HG02642 (cell line): ENCODE data around the gene OR52E6.
A peak's percentile ranks its signal among the peaks of the same experiment; 100 is the strongest.

Source experiments
- ATAC-seq: cut with Tn5 transposase; IDR thresholded peaks from one replicate; pipeline ENCODE4 v1.9.1; 2021; ENCODE audit warnings: mild to moderate bottlenecking; ENCODE audit not compliant: unreplicated experiment, poor library complexity

Gene OR52E6

GRCh38 chr11:5841797-5842196 is at the start of gene OR52E6:
TSS of gene OR52E6 (minus strand) at chr11:5841897. CDS start at chr11:5841897, 0 bp downstream.
- ATAC-seq: no peak

DNA sequence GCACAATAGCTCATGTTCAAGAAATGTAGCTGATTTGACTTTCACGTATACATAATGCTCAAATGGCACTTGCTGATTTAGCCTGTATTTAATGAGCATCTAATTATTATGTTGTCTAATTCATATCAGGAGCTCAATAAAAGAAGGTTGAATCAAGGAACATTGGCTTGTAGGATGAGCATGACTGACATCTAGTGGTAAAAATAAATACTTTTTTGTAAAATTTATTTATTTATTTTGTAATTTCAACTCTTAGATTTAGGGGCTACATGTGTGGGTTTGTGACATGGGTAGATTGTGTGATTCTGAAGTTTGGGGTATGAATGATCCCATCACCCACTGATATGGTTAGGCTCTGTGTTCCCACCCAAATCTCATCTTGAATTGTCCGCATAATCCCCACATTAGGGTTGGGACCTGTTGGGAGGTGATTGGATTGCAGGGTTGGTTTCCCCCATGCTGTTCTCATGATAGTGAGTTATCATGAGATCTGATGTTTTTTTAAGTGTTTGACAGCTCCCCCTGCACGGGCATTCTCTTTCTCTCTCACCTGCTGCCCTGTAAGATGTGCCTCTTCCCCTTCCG is 49.6 kb upstream of the OR52E6 start:
- ATAC-seq: no peak

GRCh38 chr11:5887661-5888060 is 46.0 kb upstream of the OR52E6 start:
- ATAC-seq: no peak

DNA sequence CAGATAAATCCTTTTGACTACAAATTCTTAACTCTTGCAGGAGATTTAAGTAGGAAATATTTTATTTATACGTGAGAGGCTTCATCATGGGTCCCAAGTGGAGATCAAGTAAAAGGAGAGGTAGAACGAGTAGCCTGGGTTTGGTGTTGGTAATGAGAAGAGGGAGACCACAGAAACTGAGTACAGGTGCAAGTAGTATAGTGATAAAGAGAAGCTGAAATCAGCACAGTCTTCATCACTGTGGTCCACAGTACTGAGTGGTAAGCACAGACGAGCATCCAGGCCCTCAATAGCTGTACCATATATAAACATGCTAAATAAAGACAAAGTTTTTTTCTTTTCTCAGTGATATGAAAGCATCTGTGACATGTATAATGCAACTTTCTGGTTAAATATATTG is 45.5 kb upstream of the OR52E6 start:
- ATAC-seq: no peak

- ATAC-seq: no peak
These were observed 40.1 kb upstream of the OR52E6 start for GRCh38 chr11:5881756-5882155.

GRCh38 chr11:5880329-5880728 is 38.6 kb upstream of the OR52E6 start, which contains the start of gene OR52E4:
TSS of gene OR52E4 (plus strand) at chr11:5880629. CDS start at chr11:5884293, 3,664 bp downstream.
- ATAC-seq: no peak

DNA sequence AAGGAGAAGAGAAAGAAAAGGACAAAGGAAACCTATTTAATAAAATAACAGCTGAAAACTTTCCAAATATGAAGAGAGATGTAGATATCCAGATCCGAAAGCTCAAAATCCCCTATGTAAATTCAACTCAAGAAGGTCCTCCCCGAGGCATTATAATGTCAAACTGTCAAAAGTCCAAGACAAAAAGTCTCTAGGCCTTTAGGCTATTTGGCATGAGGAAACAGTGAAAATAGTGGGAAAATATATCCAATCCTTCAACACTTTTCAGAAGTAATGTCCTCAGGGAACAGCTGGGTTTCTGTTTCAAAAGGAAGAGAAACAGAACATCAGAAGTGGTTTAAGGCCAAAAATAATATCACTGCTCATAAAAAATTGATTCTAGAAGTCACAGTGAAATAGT is 36.9 kb upstream of the OR52E6 start:
- ATAC-seq: no peak

GRCh38 chr11:5865826-5866225 is 24.1 kb upstream of the OR52E6 start:
- no peak for ATAC-seq

DNA sequence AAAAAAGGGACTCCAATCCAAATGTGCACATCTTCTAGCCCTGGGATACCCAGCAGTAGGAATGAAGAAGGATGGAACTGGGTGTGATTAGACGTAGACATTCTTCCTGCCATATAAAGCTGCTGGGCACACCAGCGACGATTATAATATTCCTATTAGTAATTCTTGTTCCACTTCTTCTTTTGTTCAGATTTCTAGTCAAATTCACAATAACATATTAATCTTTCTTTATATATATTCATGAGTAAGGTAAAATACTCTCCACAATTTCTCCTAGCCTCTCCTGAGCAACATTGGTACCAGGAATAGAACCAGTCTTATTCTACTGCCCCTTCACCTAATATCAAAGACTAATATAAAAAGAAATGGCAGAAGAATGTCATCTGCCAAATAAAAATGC is 15.9 kb upstream of the OR52E6 start, which contains the start of gene OR52E8:
TSS of gene OR52E8 (minus strand) at position 101 of the 400 bp plus-strand sequence. CDS start at position 101, 0 bp downstream.
- ATAC-seq: no peak

GRCh38 chr11:5851002-5851401 is 9.3 kb upstream of the OR52E6 start:
- ATAC-seq: no peak

DNA sequence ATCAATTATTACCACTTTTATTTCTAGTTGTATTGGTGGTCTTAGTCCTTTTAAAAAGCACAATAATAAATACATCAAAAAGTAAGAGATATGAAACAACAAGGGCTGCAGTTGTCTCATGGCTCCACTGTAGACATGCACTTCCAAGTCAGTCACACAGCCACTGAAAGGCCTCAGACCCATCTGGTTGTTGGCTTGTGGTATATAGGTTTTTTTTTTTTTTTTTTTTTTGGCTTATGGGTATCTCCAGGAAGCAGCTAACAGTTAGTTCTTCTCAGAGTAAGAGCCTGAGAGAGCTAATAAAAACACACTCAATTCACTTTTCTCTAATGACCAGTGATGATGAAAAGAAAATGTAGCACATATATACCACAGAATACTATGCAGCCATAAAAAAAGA is 6.0 kb upstream of the OR52E6 start:
- ATAC-seq: no peak

GRCh38 chr11:5846701-5847100 is 5.0 kb upstream of the OR52E6 start:
- ATAC-seq: no peak

- no peak for ATAC-seq
These were observed 4.0 kb downstream of the OR52E6 start for GRCh38 chr11:5837695-5838094.

DNA sequence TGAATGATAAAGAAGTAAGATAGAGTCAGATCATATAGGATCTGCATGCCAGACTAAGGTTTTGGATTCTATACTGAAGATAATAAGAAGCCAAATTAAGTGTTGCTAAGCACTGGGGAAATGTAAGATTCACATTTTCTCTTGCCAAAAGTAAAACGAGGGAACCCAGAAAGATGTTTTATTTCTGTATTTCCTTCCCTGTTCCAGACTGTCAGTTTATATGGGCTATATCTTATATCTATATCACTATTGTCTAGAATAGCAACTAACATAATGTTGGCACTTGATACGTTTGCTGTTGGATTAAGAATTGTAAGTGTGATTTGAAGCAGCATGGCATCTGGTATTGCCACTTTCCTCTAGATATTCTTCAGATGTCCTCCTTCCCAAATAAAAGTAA is 8.3 kb downstream of the OR52E6 start:
- no peak for ATAC-seq

DNA sequence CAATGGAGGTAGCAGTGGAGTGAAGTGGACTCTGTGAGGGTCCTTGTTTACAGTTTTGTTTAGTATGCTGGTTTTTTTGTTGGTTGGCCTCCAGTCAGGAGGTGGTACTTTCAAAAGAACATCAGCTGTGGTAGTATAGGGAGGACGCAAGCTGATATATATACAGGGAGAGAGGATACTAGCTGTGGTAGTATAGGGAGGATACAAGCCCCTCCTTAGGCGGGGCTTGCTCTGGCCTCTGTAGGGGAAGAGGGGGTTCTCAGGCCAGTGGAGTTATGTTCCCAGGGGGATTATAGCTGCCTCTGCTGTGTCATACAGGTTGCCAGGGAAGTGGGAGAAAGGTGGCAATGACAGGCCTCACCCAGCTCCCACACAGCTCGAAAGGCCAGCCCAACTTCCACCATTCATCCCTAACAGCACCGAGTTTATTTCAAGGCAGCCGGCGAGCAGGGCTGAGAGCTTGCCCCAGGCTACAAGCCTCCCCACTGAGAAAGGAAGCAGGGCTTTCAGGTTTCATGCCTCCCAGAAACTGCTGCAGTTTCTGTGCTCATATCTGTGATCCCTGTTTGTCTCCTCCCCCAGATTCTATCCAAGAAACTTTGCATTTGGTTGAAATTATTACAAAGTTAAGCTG is 10.4 kb downstream of the OR52E6 start:
- ATAC-seq: no peak

- no peak for ATAC-seq
These were observed 23.3 kb downstream of the OR52E6 start for GRCh38 chr11:5818245-5818886.

- ATAC-seq: no peak
These were observed 26.2 kb downstream of the OR52E6 start for GRCh38 chr11:5815534-5815933.

DNA sequence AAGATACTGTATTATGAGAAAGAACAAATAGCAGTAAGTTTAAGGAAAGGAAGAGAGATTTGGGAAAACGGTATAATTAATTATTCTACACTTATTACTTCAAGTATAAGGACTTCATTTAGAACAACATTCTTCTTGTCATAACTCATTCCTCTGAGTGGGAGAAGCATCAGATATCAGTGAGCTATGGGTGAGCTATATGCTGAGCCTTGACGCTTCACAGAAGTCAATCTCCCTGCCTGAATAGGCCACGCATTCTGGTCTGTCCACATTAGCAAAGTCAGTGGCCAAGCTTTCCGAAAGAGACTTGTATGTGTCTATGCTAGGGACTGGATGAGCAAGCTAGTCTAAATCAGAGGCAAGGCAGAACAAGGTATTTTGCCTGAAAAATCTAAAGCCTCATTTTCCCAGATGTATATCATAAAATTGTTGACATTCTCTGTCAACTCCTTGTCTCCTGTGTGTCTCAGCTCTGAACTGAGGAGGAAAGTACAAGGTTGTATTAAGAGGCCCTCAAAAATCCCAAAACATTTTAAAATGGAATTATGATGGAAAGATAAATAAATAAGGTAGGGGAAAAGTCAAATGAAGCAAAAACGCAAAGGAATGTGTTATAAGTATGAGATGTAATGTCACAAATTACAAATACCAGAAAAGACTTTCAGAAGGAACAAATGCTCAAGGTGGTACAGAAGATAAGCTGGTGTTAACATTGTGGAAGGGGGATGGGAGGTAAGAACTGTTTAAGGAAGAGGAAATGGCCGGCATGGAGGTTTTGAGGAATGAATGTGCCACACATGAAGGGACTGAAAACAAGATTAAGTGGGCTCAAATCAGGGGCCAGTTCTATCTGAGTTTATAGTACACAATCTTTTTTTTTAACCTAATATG is 31.5 kb downstream of the OR52E6 start:
- ATAC-seq: no peak

- ATAC-seq: peak; percentile 25
These were observed 32.6 kb downstream of the OR52E6 start for GRCh38 chr11:5809122-5809519.

- ATAC-seq: peak; percentile 95
These were observed 33.1 kb downstream of the OR52E6 start, which contains the start of gene OR52N2 for GRCh38 chr11:5808500-5809121. TSS of gene OR52N2 (plus strand) at chr11:5808924. CDS start at chr11:5820336, 11,412 bp downstream.
